Parathyroid adenoma (tissue), 2 donors: ENCODE data around the gene FXYD5.
"Not testable (repeated sequence)": the region's sequence is repeated elsewhere in the genome, so short reads cannot be mapped to it uniquely, and the experiment has no call there.

Experiments used
- H2AFZ ChIP-seq: fragments of 300-600 bp; sonication (generic); one replicate; pipeline ENCODE4 v1.7.0; 2017; ENCODE audit warnings: antibody characterized with exemption, mild to moderate bottlenecking
- H3K27ac ChIP-seq: fragments of 300-600 bp; sonication (generic); one replicate; pipeline ENCODE4 v1.7.0; 2017
- H3K27me3 ChIP-seq: fragments of 300-600 bp; sonication (generic); one replicate; pipeline ENCODE4 v1.7.0; 2017; ENCODE audit warnings: low read length; ENCODE audit not compliant: control insufficient read depth, insufficient read depth
- H3K36me3 ChIP-seq: fragments of 300-600 bp; sonication (generic); one replicate; pipeline ENCODE4 v1.7.0; 2017; ENCODE audit warnings: low read length; ENCODE audit not compliant: control insufficient read depth, insufficient read depth
- H3K4me1 ChIP-seq: fragments of 300-600 bp; sonication (generic); one replicate; pipeline ENCODE4 v1.7.0; 2017; ENCODE audit warnings: control low read depth
- H3K4me2 ChIP-seq: fragments of 300-600 bp; sonication (generic); one replicate; pipeline ENCODE4 v1.7.0; 2017; ENCODE audit warnings: low read length
- H3K4me3 ChIP-seq: fragments of 300-600 bp; sonication (generic); one replicate; pipeline ENCODE4 v1.7.0; 2017; ENCODE audit warnings: low read depth, low read length
- H3K79me2 ChIP-seq: fragments of 300-600 bp; sonication (generic); one replicate; pipeline ENCODE4 v1.7.0; 2017; ENCODE audit warnings: control low read depth
- H3K9ac ChIP-seq: fragments of 300-600 bp; sonication (generic); one replicate; pipeline ENCODE4 v1.7.0; 2017; ENCODE audit warnings: mild to moderate bottlenecking
- H3K9me3 ChIP-seq: fragments of 300-600 bp; sonication (generic); one replicate; pipeline ENCODE4 v1.7.0; 2017; ENCODE audit warnings: low read length; ENCODE audit not compliant: control insufficient read depth
- CTCF ChIP-seq: fragments of 300-600 bp; sonication (generic); IDR thresholded peaks from one replicate; pipeline ENCODE4 v1.7.0; 2017; ENCODE audit warnings: antibody characterized with exemption, mild to moderate bottlenecking
- donor health status: primary hyperparathyroidism.

The FXYD5 gene

GRCh38 chr19:35146746-35147459, 7.6 kb upstream of the FXYD5 start:
- Histone ChIP-seq H3K27me3 (peaks cover 8% of the 10 kb centered on the region), H3K9me3 (no peaks in the 10 kb centered on the region), H2AFZ (no peak overlapping the region), H3K79me2 (no peaks in the 10 kb centered on the region), H3K4me1 (peaks cover 4% of the 10 kb centered on the region), H3K36me3 (no peaks in the 10 kb centered on the region), H3K9ac (no peak overlapping the region), H3K4me2 (no peak overlapping the region), H3K27ac (no peak overlapping the region), H3K4me3 (no peak overlapping the region)
- no peak for TF ChIP-seq CTCF

- no peak for TF ChIP-seq CTCF
- H2AFZ ChIP-seq = no peak overlapping the region
- no peaks in the 10 kb centered on the region for H3K9me3 ChIP-seq
- no peaks in the 10 kb centered on the region for H3K36me3 ChIP-seq
- H3K27ac ChIP-seq = no peak overlapping the region
- H3K9ac ChIP-seq = no peak overlapping the region
- no peak overlapping the region for H3K4me2 ChIP-seq
- no peaks in the 10 kb centered on the region for H3K79me2 ChIP-seq
- H3K4me3 ChIP-seq = no peak overlapping the region
- no peaks in the 10 kb centered on the region for H3K27me3 ChIP-seq
- peaks cover 4% of the 10 kb centered on the region for H3K4me1 ChIP-seq
Measured at GRCh38 chr19:35149463-35149862, 5.1 kb upstream of the FXYD5 start.

GRCh38 chr19:35150445-35150844, 4.1 kb upstream of the FXYD5 start:
- Histone ChIP-seq H3K36me3 (no peaks in the 10 kb centered on the region), H3K27me3 (peaks cover 3% of the 10 kb centered on the region), H3K4me1 (peaks cover 4% of the 10 kb centered on the region), H3K9ac (no peak overlapping the region), H3K9me3 (no peaks in the 10 kb centered on the region), H3K79me2 (no peaks in the 10 kb centered on the region), H2AFZ (no peak overlapping the region), H3K27ac (no peak overlapping the region), H3K4me2 (no peak overlapping the region), H3K4me3 (no peak overlapping the region)
- TF ChIP-seq CTCF = no peak

- Histone ChIP-seq H3K79me2 (no peaks in the 10 kb centered on the region), H3K9me3 (no peaks in the 10 kb centered on the region), H3K9ac (no peak overlapping the region), H3K36me3 (no peaks in the 10 kb centered on the region), H3K27me3 (peaks cover 3% of the 10 kb centered on the region), H3K27ac (no peak overlapping the region), H3K4me2 (no peak overlapping the region), H2AFZ (no peak overlapping the region), H3K4me3 (no peak overlapping the region), H3K4me1 (peaks cover 4% of the 10 kb centered on the region)
- TF ChIP-seq CTCF = no peak
Measured at GRCh38 chr19:35151273-35152065, 3.1 kb upstream of the FXYD5 start.

GRCh38 chr19:35153129-35153522, 1.4 kb upstream of the FXYD5 start:
- not testable (repeated sequence) for H3K36me3 ChIP-seq, H2AFZ ChIP-seq, H3K4me3 ChIP-seq, H3K27me3 ChIP-seq, H3K4me1 ChIP-seq, H3K79me2 ChIP-seq, H3K4me2 ChIP-seq, H3K9me3 ChIP-seq, H3K9ac ChIP-seq, H3K27ac ChIP-seq
